Endothelial cell of umbilical vein (primary cell): ENCODE measurements around the gene CCR1. TPM values are rescaled to one million over a fixed set of nuclear protein-coding genes. Genes with fewer than 3 reads are reported as not detected.

Source experiments
- BruUV-seq: library from RNA; stranded (reverse); fragments of 400-500 nt; replicated peaks from 2 replicates; lab custom pipeline; 2021; lab: Mats Ljungman, UMichigan
- CTCF ChIA-PET: fragments of 300-600, 350-600 bp; sonication (Branson Sonifier 250); formaldehyde crosslinking; loops from one replicate; lab custom pipeline; 2021; ENCODE audit warnings: antibody characterized with exemption, inconsistent platforms; lab: Charles Lee
- POLR2A ChIA-PET: fragments of 300-600, 350-600 bp; sonication (Branson Sonifier 250); formaldehyde crosslinking; loops from one replicate; lab custom pipeline; 2021; ENCODE audit warnings: antibody characterized with exemption, inconsistent platforms; lab: Charles Lee
- DNase-seq: peaks from one replicate; pipeline ENCODE4 v3.0.0-alpha.2; 2011; ENCODE audit warnings: low read depth, low spot score
- FAIRE-seq: peaks from 2 replicates; lab custom pipeline; 2011; peaks lifted over from hg19 to GRCh38; lab: Jason Lieb, UNC
- H2AFZ ChIP-seq: 2 replicates; pipeline ENCODE4 v1.6.0; 2012; ENCODE audit warnings: low read depth, low read length, control low read depth, inconsistent platforms
- H3K27ac ChIP-seq: 2 replicates; pipeline ENCODE4 v1.5.1; 2011; ENCODE audit warnings: low read depth, mild to moderate bottlenecking, control low read depth, low read length, moderate library complexity; ENCODE audit not compliant: insufficient read depth
- H3K27me3 ChIP-seq, 2 experiments: 2 replicates each; pipeline versions ENCODE4 v1.6.0 to v1.6.1; 2011; ENCODE audit warnings: low read length in 2 of 2, mixed read lengths in 1 of 2; ENCODE audit not compliant: control insufficient read depth in 2 of 2, insufficient read depth in 2 of 2
- H3K36me3 ChIP-seq, 2 experiments: 2 replicates in 1 of 2; 3 replicates in 1 of 2; pipeline ENCODE4 v1.5.1; 2011; ENCODE audit warnings: low read length in 2 of 2, mild to moderate bottlenecking in 1 of 2, moderate library complexity in 1 of 2; ENCODE audit not compliant: control insufficient read depth in 2 of 2, insufficient read depth in 2 of 2; ENCODE audit errors: extremely low read depth in 1 of 2
- H3K4me1 ChIP-seq: 3 replicates; pipeline ENCODE4 v1.5.1; 2011; ENCODE audit warnings: mild to moderate bottlenecking, low read length; ENCODE audit not compliant: control insufficient read depth, insufficient read depth; ENCODE audit errors: extremely low read depth
- H3K4me2 ChIP-seq: 2 replicates; pipeline ENCODE4 v1.6.1; 2011; ENCODE audit warnings: low read length, control low read depth, mixed read lengths; ENCODE audit not compliant: insufficient read depth
- H3K4me3 ChIP-seq, 3 experiments: fragments of 200-600 bp in 1 of 3; sonication (generic), shearing (Covaris generic) in 1 of 3; replicated peaks in 1 of 3; 2 replicates each; pipeline ENCODE4 v1.5.1; 2011 to 2016; ENCODE audit warnings: control low read depth in 3 of 3, low read length in 3 of 3, mild to moderate bottlenecking in 2 of 3, inconsistent platforms in 1 of 3, low read depth in 1 of 3, moderate library complexity in 1 of 3; ENCODE audit not compliant: insufficient read depth in 1 of 3
- H3K79me2 ChIP-seq: 2 replicates; pipeline ENCODE4 v1.6.0; 2012; ENCODE audit warnings: low read length, inconsistent platforms; ENCODE audit not compliant: control insufficient read depth, insufficient read depth
- H3K9ac ChIP-seq: replicated peaks from 2 replicates; pipeline ENCODE3; 2011; ENCODE audit warnings: low read length, control low read depth; ENCODE audit not compliant: insufficient read depth; ENCODE audit errors: extremely low read depth
- H3K9me1 ChIP-seq: replicated peaks from 3 replicates; pipeline ENCODE4 v1.6.0; 2011; ENCODE audit warnings: mild to moderate bottlenecking, low read length; ENCODE audit not compliant: control insufficient read depth, insufficient read depth; ENCODE audit errors: extremely low read depth
- H3K9me3 ChIP-seq: replicated peaks from 2 replicates; pipeline ENCODE4 v1.5.1; 2012; ENCODE audit warnings: low read length, inconsistent platforms; ENCODE audit not compliant: control insufficient read depth, insufficient read depth
- H4K20me1 ChIP-seq: replicated peaks from 2 replicates; pipeline ENCODE3; 2011; ENCODE audit warnings: mild to moderate bottlenecking, low read length; ENCODE audit not compliant: control insufficient read depth, insufficient read depth; ENCODE audit errors: extremely low read depth
- CTCF ChIP-seq, 2 donors: IDR thresholded peaks; 1 replicate in 1 of 2; 2 replicates in 1 of 2; pipeline ENCODE4 v1.5.1; 2011; ENCODE audit warnings: low read length in 2 of 2, mild to moderate bottlenecking in 2 of 2, moderate library complexity in 2 of 2, control low read depth in 1 of 2, inconsistent platforms in 1 of 2, low read depth in 1 of 2; ENCODE audit not compliant: insufficient read depth in 1 of 2; ENCODE audit errors: extremely low read depth in 1 of 2
- EZH2 ChIP-seq: IDR thresholded peaks from 2 replicates; pipeline ENCODE4 v1.6.1; 2012; ENCODE audit warnings: borderline replicate concordance, low read depth, mild to moderate bottlenecking, moderate library complexity, low read length, inconsistent platforms; ENCODE audit not compliant: severe bottlenecking
- FOS ChIP-seq: IDR thresholded peaks from 2 replicates; pipeline ENCODE4 v1.6.1; 2011; ENCODE audit warnings: mild to moderate bottlenecking, low read length, moderate library complexity, borderline replicate concordance; ENCODE audit not compliant: insufficient read depth
- GATA2 ChIP-seq: IDR thresholded peaks from 2 replicates; pipeline ENCODE4 v1.7.0; 2011; ENCODE audit warnings: low read depth, mild to moderate bottlenecking, moderate library complexity, mixed read lengths, low read length; ENCODE audit not compliant: insufficient read length, insufficient read depth
- JUN ChIP-seq: IDR thresholded peaks from 2 replicates; pipeline ENCODE4 v1.6.1; 2011; ENCODE audit warnings: borderline replicate concordance, low read depth; ENCODE audit not compliant: insufficient read length, insufficient read depth
- MAX ChIP-seq: IDR thresholded peaks from 2 replicates; pipeline ENCODE4 v1.6.1; 2011; ENCODE audit not compliant: insufficient read depth, insufficient read length
- MYC ChIP-seq: IDR thresholded peaks from one replicate; pipeline ENCODE4 v1.6.1; 2011; ENCODE audit warnings: mild to moderate bottlenecking, low read depth, low read length
- POLR2A ChIP-seq: IDR thresholded peaks from 2 replicates; pipeline ENCODE4 v1.6.1; 2012; ENCODE audit warnings: low read depth, mild to moderate bottlenecking, control low read depth, low read length
- POLR2AphosphoS5 ChIP-seq: IDR thresholded peaks from 2 replicates; pipeline ENCODE4 v1.6.1; 2012; ENCODE audit warnings: low read depth, mild to moderate bottlenecking, control low read depth, low read length, moderate library complexity; ENCODE audit not compliant: insufficient read depth
- dilution Hi-C: fragments of 300-500 bp; cut with MboI; formaldehyde crosslinking; loops from one replicate; pipeline ENCODE4 v1.15.0; 2019; ENCODE audit warnings: low sequenced_read_pairs; ENCODE audit not compliant: extremely low pct_ligation_motif_present
- intact Hi-C: fragments of 100-400 bp; cut with micrococcal nuclease; formaldehyde crosslinking; loops from one replicate; pipeline ENCODE4 v1.10.0; 2022
- polyA plus RNA-seq, 4 experiments: library from polyadenylated mRNA; depleted of rRNA in 3 of 4; stranded (reverse) in 3 of 4; unstranded in 1 of 4; fragments of >200 nt; gene quantifications; 2 replicates each; pipeline versions ENCODE4 v1.2.1 to v1.2.3, GENCODE V29; 2011 to 2012; ENCODE audit warnings: missing spikeins in 1 of 4
- total RNA-seq: library from RNA; stranded (reverse); gene quantifications from 2 replicates; pipeline ENCODE4 v1.2.3, GENCODE V29; 2021

Gene CCR1
- total and polyA plus RNA-seq, 2 donors (not counting 3 experiments of a cell fraction or from before 2014, with no cell fraction given) = not detected

- H3K4me1 ChIP-seq = no peaks in the 10 kb centered on the region
- intact Hi-C loops (no loop called here), dilution Hi-C loops (no loop called here)
- H3K9me1 ChIP-seq = no peaks in the 10 kb centered on the region
- H3K27me3 ChIP-seq = no peaks in the 10 kb centered on the region
- no peak overlapping the region for H3K4me2 ChIP-seq
- no peak overlapping the region for H2AFZ ChIP-seq
- H3K9ac ChIP-seq = no peak overlapping the region
- no peaks in the 10 kb centered on the region for H3K36me3 ChIP-seq
- H4K20me1 ChIP-seq = no peaks in the 10 kb centered on the region
- ChIA-PET CTCF (no interaction called here), POLR2A (no interaction called here)
- TF ChIP-seq POLR2AphosphoS5 (no peak), MAX (no peak), POLR2A (no peak), JUN (no peak), CTCF (IDR thresholded peaks at IDR 0.05; ENCODE audit: extremely low read depth in 1 of 2, insufficient read depth in 1 of 2, low read depth in 1 of 2, low read length in 2 of 2) (no peak), GATA2 (no peak), MYC (no peak), FOS (no peak), EZH2 (no peak)
- no peak overlapping the region for H3K4me3 ChIP-seq
- no peak overlapping the region for H3K27ac ChIP-seq
- no peaks in the 10 kb centered on the region for H3K9me3 ChIP-seq
- DNase-seq (no peak), FAIRE-seq (no peak)
- H3K79me2 ChIP-seq = no peaks in the 10 kb centered on the region
- BruUV-seq = no TSS peak
Observed at GRCh38 chr3:46202535-46202934, 5.6 kb downstream of the CCR1 start.
